ENCODE results near the gene HACD4. TPM values are rescaled to one million over a fixed set of nuclear protein-coding genes. Genes with fewer than 3 reads are reported as not detected.

HACD4 gene
- total and polyA plus RNA-seq, 2 of the 13 experiments (the other 11 are each of a cell fraction or from before 2014, with no cell fraction given), result not detected

- WGBS (ENCODE audit: low lambda C conversion rate), result under 1% methylated on average over 3 of the region's 3 CpGs
- Histone ChIP-seq H3K4me2 (ENCODE audit: low read depth, low read length) (no peak overlapping the region), H3K36me3 (replicated peaks in 1 of 2; ENCODE audit: control insufficient read depth in 1 of 2, insufficient read depth in 2 of 2, low read length in 2 of 2) (no peaks in the 10 kb centered on the region), H3K4me3 (replicated peaks in 1 of 3; ENCODE audit: insufficient read depth in 1 of 3, low read depth in 2 of 3, low read length in 3 of 3) (no peak overlapping the region), H3K27ac (ENCODE audit: extremely low read length, insufficient read depth, low read length) (no peak overlapping the region), H3K79me2 (ENCODE audit: insufficient read depth, low read length) (no peaks in the 10 kb centered on the region), H4K20me1 (ENCODE audit: insufficient read depth, low read length) (no peaks in the 10 kb centered on the region), H3K9ac (ENCODE audit: insufficient read depth, low read depth, low read length) (no peak overlapping the region), H2AFZ (ENCODE audit: low read length) (no peak overlapping the region), H3K9me3 (ENCODE audit: low read length) (no peaks in the 10 kb centered on the region), H3K4me1 (ENCODE audit: insufficient read depth, low read length) (no peaks in the 10 kb centered on the region), H3K27me3 (ENCODE audit: control insufficient read depth in 1 of 2, insufficient read depth in 2 of 2, low read length in 2 of 2) (no peaks in the 10 kb centered on the region)
- ATAC-seq, result no peak
- intact Hi-C loops (cut with micrococcal nuclease; ENCODE audit: unreplicated experiment) (no loop called here), in situ Hi-C loops (cut with HindIII; ENCODE audit: extremely low pct_ligation_motif_present, low pct_unique_long_range_greater_than_20kb) (no loop called here)
- POLR2A ChIA-PET, result no interaction called here
- TF ChIP-seq HOXA9 (CRISPR knock-in tag; IDR thresholded peaks at IDR 0.05; ENCODE audit: borderline replicate concordance) (no peak), ZNF34 (CRISPR knock-in tag; IDR thresholded peaks at IDR 0.05; ENCODE audit: borderline replicate concordance) (no peak), ZNF292 (CRISPR knock-in tag; IDR thresholded peaks at IDR 0.05; ENCODE audit: borderline replicate concordance, low read depth) (no peak), POLR2A (IDR thresholded peaks at IDR 0.05; ENCODE audit: insufficient read depth in 1 of 2, low read depth in 2 of 2, low read length in 2 of 2) (no peak), KDM6A (CRISPR knock-in tag; IDR thresholded peaks at IDR 0.05; ENCODE audit: low read depth) (no peak), ZNF570 (CRISPR knock-in tag; IDR thresholded peaks at IDR 0.05; ENCODE audit: borderline replicate concordance) (no peak), ZKSCAN8 (CRISPR knock-in tag; IDR thresholded peaks at IDR 0.05; ENCODE audit: borderline replicate concordance) (no peak), KDM1A (CRISPR knock-in tag; IDR thresholded peaks at IDR 0.05) (no peak), ZSCAN21 (CRISPR knock-in tag; IDR thresholded peaks at IDR 0.05; ENCODE audit: borderline replicate concordance) (no peak), PRDM15 (CRISPR knock-in tag; IDR thresholded peaks at IDR 0.05) (no peak), ZNF33A (CRISPR knock-in tag; IDR thresholded peaks at IDR 0.05; ENCODE audit: borderline replicate concordance) (no peak), THRA (CRISPR knock-in tag; IDR thresholded peaks at IDR 0.05; ENCODE audit: borderline replicate concordance) (no peak), THAP11 (CRISPR knock-in tag; IDR thresholded peaks at IDR 0.05) (no peak)
- no peak for FAIRE-seq
- BruUV-seq (replicated peaks), result no TSS peak
- no peak for DNase-seq (ENCODE audit: low spot score)
- CTCF ChIA-PET (ENCODE audit: low intra/inter-chr PET ratio, low total read pairs), result no interaction called here
Observed at GRCh38 chr9:21043841-21044240, 12.4 kb upstream of the HACD4 start.
